Measurements from ENCODE around the gene TEX14. TPM values are rescaled to one million over a fixed set of nuclear protein-coding genes. Genes with fewer than 3 reads are reported as not detected.

TEX14 gene, protein sequence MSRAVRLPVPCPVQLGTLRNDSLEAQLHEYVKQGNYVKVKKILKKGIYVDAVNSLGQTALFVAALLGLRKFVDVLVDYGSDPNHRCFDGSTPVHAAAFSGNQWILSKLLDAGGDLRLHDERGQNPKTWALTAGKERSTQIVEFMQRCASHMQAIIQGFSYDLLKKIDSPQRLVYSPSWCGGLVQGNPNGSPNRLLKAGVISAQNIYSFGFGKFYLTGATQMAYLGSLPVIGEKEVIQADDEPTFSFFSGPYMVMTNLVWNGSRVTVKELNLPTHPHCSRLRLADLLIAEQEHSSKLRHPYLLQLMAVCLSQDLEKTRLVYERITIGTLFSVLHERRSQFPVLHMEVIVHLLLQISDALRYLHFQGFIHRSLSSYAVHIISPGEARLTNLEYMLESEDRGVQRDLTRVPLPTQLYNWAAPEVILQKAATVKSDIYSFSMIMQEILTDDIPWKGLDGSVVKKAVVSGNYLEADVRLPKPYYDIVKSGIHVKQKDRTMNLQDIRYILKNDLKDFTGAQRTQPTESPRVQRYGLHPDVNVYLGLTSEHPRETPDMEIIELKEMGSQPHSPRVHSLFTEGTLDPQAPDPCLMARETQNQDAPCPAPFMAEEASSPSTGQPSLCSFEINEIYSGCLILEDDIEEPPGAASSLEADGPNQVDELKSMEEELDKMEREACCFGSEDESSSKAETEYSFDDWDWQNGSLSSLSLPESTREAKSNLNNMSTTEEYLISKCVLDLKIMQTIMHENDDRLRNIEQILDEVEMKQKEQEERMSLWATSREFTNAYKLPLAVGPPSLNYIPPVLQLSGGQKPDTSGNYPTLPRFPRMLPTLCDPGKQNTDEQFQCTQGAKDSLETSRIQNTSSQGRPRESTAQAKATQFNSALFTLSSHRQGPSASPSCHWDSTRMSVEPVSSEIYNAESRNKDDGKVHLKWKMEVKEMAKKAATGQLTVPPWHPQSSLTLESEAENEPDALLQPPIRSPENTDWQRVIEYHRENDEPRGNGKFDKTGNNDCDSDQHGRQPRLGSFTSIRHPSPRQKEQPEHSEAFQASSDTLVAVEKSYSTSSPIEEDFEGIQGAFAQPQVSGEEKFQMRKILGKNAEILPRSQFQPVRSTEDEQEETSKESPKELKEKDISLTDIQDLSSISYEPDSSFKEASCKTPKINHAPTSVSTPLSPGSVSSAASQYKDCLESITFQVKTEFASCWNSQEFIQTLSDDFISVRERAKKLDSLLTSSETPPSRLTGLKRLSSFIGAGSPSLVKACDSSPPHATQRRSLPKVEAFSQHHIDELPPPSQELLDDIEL (N-terminal part only)
- 1.6 TPM for polyA plus RNA-seq (2012; ENCODE audit: low read depth, missing spikeins)

DNA sequence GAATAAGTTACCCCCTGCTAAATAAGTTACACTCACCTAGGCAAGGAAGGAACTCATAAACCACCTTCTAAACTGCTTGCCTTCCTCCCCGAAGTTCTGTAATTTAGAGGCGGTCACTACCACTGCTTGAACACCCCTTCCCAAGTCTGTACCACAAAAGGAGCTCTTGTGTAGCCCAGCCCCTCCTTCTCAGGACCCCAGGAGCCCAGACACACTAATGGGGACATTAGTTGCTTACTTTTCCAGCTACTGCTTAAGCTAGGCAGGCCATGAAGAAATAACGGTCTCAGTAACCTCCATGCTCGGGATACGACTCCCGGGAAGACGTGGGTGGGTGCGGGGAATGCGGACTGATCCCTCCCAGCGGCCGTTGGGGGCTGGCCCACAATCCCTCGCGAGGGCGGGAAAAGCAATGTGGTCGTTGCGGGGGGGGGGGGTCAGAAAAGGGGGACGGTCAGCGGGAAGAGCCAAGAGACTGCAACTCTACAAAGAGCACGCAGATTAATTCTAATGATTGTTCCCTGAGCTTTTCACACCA, at the start of gene TEX14:
TEX14 (minus strand) TSS at position 345 of the 538 bp plus-strand sequence. CDS start 40,044 bp downstream, outside the sequence.
- no peak for FAIRE-seq
- TF ChIP-seq SPI1 (IDR thresholded peaks at IDR 0.05; ENCODE audit: low read depth, low read length) (no peak), POU2F2 (IDR thresholded peaks at IDR 0.05; ENCODE audit: low read depth, low read length) (no peak), POLR2AphosphoS5 (IDR thresholded peaks at IDR 0.05; ENCODE audit: low read depth, low read length) (no peak), TAF1 (IDR thresholded peaks at IDR 0.05; ENCODE audit: low read depth, low read length) (no peak), PAX5 (IDR thresholded peaks at IDR 0.05; ENCODE audit: insufficient read depth, low read length, severe bottlenecking) (no peak), POLR2A (IDR thresholded peaks at IDR 0.05; ENCODE audit: low read depth, low read length) (no peak)

GRCh38 chr17:58741121-58741625, 49.3 kb upstream of the TEX14 start:
- FAIRE-seq (no peak), DNase-seq (ENCODE audit: insufficient read length, low spot score) (no peak)
- no peak for TF ChIP-seq SPI1 (IDR thresholded peaks at IDR 0.05; ENCODE audit: low read depth, low read length)
- TF ChIP-seq TAF1 (IDR thresholded peaks at IDR 0.05; ENCODE audit: low read depth, low read length) = no peak
- no peak for TF ChIP-seq PAX5 (IDR thresholded peaks at IDR 0.05; ENCODE audit: insufficient read depth, low read length, severe bottlenecking)
- no peak for TF ChIP-seq POU2F2 (IDR thresholded peaks at IDR 0.05; ENCODE audit: low read depth, low read length)
- TF ChIP-seq POLR2AphosphoS5 (IDR thresholded peaks at IDR 0.05; ENCODE audit: low read depth, low read length) = no peak
- TF ChIP-seq POLR2A (IDR thresholded peaks at IDR 0.05; ENCODE audit: low read depth, low read length) = no peak

More for the DNA sequence above, at the start of gene TEX14:
- no peak for DNase-seq (ENCODE audit: insufficient read length, low spot score)

GRCh38 chr17:58734811-58735210, 43.0 kb upstream of the TEX14 start:
- no peak for FAIRE-seq
- no peak for DNase-seq (ENCODE audit: insufficient read length, low spot score)
- TF ChIP-seq POLR2A (IDR thresholded peaks at IDR 0.05; ENCODE audit: low read depth, low read length) (no peak), POU2F2 (IDR thresholded peaks at IDR 0.05; ENCODE audit: low read depth, low read length) (no peak), SPI1 (IDR thresholded peaks at IDR 0.05; ENCODE audit: low read depth, low read length) (no peak), PAX5 (IDR thresholded peaks at IDR 0.05; ENCODE audit: insufficient read depth, low read length, severe bottlenecking) (no peak), POLR2AphosphoS5 (IDR thresholded peaks at IDR 0.05; ENCODE audit: low read depth, low read length) (no peak), TAF1 (IDR thresholded peaks at IDR 0.05; ENCODE audit: low read depth, low read length) (no peak)

DNA sequence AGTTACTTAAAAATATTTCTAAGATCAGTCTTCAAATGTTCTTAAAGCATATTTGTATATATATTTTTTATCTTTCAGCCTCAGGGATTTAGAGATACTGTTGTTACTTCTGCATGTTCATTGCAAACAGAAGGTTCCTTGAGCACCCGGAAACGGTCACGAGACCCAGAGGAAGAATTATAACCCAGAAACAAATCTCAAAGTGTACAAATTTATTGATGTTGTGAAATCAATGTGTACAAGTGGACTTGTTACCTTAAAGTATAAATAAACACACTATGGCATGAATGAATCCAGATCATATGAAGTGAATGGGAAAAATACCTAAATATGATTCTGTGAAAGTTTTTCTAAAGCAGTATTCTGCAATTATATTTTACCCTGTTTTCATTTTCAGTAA, 42.2 kb upstream of the TEX14 start:
- no peak for FAIRE-seq
- TF ChIP-seq POU2F2 (IDR thresholded peaks at IDR 0.05; ENCODE audit: low read depth, low read length) = no peak
- DNase-seq (ENCODE audit: insufficient read length, low spot score) = no peak

- no peak for DNase-seq (ENCODE audit: insufficient read length, low spot score)
- FAIRE-seq = no peak
- no peak for TF ChIP-seq POU2F2 (IDR thresholded peaks at IDR 0.05; ENCODE audit: low read depth, low read length)
- no peak for TF ChIP-seq POLR2AphosphoS5 (IDR thresholded peaks at IDR 0.05; ENCODE audit: low read depth, low read length)
- TF ChIP-seq PAX5 (IDR thresholded peaks at IDR 0.05; ENCODE audit: insufficient read depth, low read length, severe bottlenecking) = no peak
- TF ChIP-seq POLR2A (IDR thresholded peaks at IDR 0.05; ENCODE audit: low read depth, low read length) = no peak
- no peak for TF ChIP-seq TAF1 (IDR thresholded peaks at IDR 0.05; ENCODE audit: low read depth, low read length)
- TF ChIP-seq SPI1 (IDR thresholded peaks at IDR 0.05; ENCODE audit: low read depth, low read length) = no peak
Observed at GRCh38 chr17:58730937-58731336, 39.1 kb upstream of the TEX14 start.

- FAIRE-seq (peak; percentile 5), DNase-seq (ENCODE audit: insufficient read length, low spot score) (no peak)
- no peak for TF ChIP-seq SPI1 (IDR thresholded peaks at IDR 0.05; ENCODE audit: low read depth, low read length)
- no peak for TF ChIP-seq TAF1 (IDR thresholded peaks at IDR 0.05; ENCODE audit: low read depth, low read length)
- TF ChIP-seq POLR2A (IDR thresholded peaks at IDR 0.05; ENCODE audit: low read depth, low read length) = no peak
- no peak for TF ChIP-seq POU2F2 (IDR thresholded peaks at IDR 0.05; ENCODE audit: low read depth, low read length)
Observed at GRCh38 chr17:58728798-58729197, 37.0 kb upstream of the TEX14 start.

DNA sequence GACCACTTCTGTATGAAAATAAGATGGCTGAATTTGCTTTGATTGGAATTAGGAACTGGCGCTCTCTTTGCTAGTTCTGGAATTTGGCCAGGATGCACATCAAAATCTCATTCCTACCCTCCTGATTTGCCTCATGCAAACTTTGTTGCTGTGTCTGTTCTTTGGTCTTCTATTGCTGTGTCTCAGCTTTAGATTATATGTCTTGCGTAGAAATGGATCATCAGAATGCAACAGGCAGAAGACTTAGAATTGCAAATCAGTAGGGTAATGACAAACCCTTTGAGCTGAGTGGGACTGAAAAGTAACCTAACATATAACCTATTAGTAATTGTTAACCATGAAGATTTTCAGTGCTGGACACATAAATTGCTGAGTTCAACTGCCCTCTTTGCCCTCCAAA, 30.9 kb upstream of the TEX14 start:
- TF ChIP-seq PAX5 (IDR thresholded peaks at IDR 0.05; ENCODE audit: insufficient read depth, low read length, severe bottlenecking) (no peak), SPI1 (IDR thresholded peaks at IDR 0.05; ENCODE audit: low read depth, low read length) (no peak), TAF1 (IDR thresholded peaks at IDR 0.05; ENCODE audit: low read depth, low read length) (no peak), POLR2A (IDR thresholded peaks at IDR 0.05; ENCODE audit: low read depth, low read length) (no peak), POLR2AphosphoS5 (IDR thresholded peaks at IDR 0.05; ENCODE audit: low read depth, low read length) (no peak), POU2F2 (IDR thresholded peaks at IDR 0.05; ENCODE audit: low read depth, low read length) (no peak)
- FAIRE-seq = peak; percentile 43
- DNase-seq (ENCODE audit: insufficient read length, low spot score) = no peak

DNA sequence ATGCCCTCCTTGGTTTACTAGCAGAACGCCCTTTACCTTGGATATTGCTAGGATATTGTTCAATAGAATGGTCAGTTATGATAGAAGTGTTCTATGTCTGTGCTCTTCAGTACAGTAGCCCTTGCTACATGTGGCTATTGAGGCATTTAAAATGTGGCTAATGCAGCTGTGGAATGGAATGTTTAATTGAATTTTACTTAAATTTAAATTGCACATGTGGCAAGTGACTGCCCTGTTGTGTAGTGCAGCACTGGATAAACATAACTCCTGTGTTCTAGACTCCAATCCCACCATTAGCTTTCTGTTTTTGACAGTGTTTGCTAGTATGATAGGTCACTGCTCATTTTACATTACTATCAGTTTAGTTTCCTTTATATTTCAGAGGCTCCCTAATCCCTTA, 30.4 kb upstream of the TEX14 start:
- TF ChIP-seq POU2F2 (IDR thresholded peaks at IDR 0.05; ENCODE audit: low read depth, low read length) = no peak
- TF ChIP-seq POLR2A (IDR thresholded peaks at IDR 0.05; ENCODE audit: low read depth, low read length) = no peak
- no peak for TF ChIP-seq SPI1 (IDR thresholded peaks at IDR 0.05; ENCODE audit: low read depth, low read length)
- no peak for TF ChIP-seq POLR2AphosphoS5 (IDR thresholded peaks at IDR 0.05; ENCODE audit: low read depth, low read length)
- no peak for FAIRE-seq
- DNase-seq (ENCODE audit: insufficient read length, low spot score) = no peak
